ENCODE results near the gene ATP6V1G2.
"Not testable (repeated sequence)": the region's sequence is repeated elsewhere in the genome, so short reads cannot be mapped to it uniquely, and the experiment has no call there.

Gene ATP6V1G2

GRCh38 chr6:31546339-31546957 is at the start of gene ATP6V1G2:
Gene ATP6V1G2 (minus strand): TSS chr6:31546608. CDS start chr6:31546559, 49 bp downstream.
- FAIRE-seq: no peak

- no peak for FAIRE-seq
These were observed 46.0 kb upstream of the ATP6V1G2 start for GRCh38 chr6:31592396-31592771.

- not testable (repeated sequence) for FAIRE-seq
These were observed 44.3 kb upstream of the ATP6V1G2 start for GRCh38 chr6:31590691-31591090.

GRCh38 chr6:31588871-31589650 is 42.7 kb upstream of the ATP6V1G2 start:
- FAIRE-seq: no peak

- no peak for FAIRE-seq
These were observed 41.7 kb upstream of the ATP6V1G2 start for GRCh38 chr6:31587791-31588777.

- FAIRE-seq: no peak
These were observed 40.3 kb upstream of the ATP6V1G2 start for GRCh38 chr6:31586599-31587281.

GRCh38 chr6:31586008-31586407 is 39.6 kb upstream of the ATP6V1G2 start, which contains the start of gene LST1:
Gene LST1 (plus strand): TSS chr6:31586277. CDS start chr6:31587300, 1,023 bp downstream.
- no peak for FAIRE-seq

GRCh38 chr6:31585491-31585890 is 39.1 kb upstream of the ATP6V1G2 start:
- no peak for FAIRE-seq

GRCh38 chr6:31582230-31582643 is 35.8 kb upstream of the ATP6V1G2 start, which contains the start of gene LTB:
Gene LTB (minus strand): TSS chr6:31582424. CDS start chr6:31582417, 7 bp downstream.
- FAIRE-seq: no peak

- FAIRE-seq: no peak
These were observed 35.2 kb upstream of the ATP6V1G2 start for GRCh38 chr6:31581434-31582229.

GRCh38 chr6:31580807-31581433 is 34.5 kb upstream of the ATP6V1G2 start:
- no peak for FAIRE-seq

GRCh38 chr6:31580438-31580740 is 34.0 kb upstream of the ATP6V1G2 start:
- FAIRE-seq: no peak

- FAIRE-seq: no peak
These were observed 33.4 kb upstream of the ATP6V1G2 start for GRCh38 chr6:31579546-31580437.

GRCh38 chr6:31579119-31579505 is 32.7 kb upstream of the ATP6V1G2 start:
- FAIRE-seq: no peak

GRCh38 chr6:31578184-31579118 is 32.0 kb upstream of the ATP6V1G2 start:
- FAIRE-seq: no peak

- FAIRE-seq: no peak
These were observed 31.2 kb upstream of the ATP6V1G2 start for GRCh38 chr6:31577579-31577966.

- no peak for FAIRE-seq
These were observed 30.6 kb upstream of the ATP6V1G2 start for GRCh38 chr6:31576897-31577578.
